HG02938 (cell line): ENCODE results near the gene SCUBE3.
A peak's percentile ranks its signal among the peaks of the same experiment; 100 is the strongest.

Source experiments
- ATAC-seq: cut with Tn5 transposase; IDR thresholded peaks from one replicate; pipeline ENCODE4 v1.9.1; 2021; ENCODE audit warnings: mild to moderate bottlenecking, moderate library complexity; ENCODE audit not compliant: unreplicated experiment

Gene SCUBE3

DNA sequence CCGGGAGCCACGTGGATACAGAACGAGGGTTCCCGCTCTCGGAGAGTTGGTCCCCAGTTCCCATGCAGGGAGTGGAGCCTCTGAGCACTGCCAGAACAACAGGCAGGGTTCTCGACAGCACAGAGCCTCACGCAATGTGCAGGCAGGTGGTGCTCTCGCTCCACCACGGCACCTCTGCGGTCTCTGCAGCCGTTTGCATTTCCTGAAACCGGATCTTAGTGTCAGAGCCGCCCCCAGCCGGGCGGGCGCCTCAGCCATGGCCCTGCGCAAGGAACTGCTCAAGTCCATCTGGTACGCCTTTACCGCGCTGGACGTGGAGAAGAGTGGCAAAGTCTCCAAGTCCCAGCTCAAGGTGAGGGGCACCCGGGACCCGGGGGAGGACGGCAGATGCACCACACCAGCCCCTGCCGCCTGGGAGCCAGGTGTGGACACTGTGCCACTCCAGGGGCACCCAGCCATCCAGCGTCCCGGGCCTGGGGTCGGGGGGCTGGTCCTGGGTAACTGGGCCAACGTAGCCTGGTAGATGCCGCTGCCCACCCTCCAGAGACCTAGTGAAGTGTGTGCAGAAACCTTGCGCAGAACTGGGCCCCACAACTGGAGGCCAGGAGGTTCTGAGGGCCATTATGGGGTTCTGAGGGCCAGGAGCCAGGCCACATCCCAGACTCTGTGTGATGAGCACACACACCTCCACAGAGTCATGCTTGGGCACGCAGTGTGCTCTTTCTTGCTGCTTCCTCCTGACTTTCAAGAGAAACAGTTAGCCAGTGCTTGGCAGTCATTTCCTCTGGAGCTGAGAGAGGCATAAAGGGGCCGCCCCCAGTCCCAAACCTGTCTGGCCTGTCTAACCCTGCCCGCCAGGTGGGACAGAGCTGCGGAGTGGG, 84.1 kb downstream of the SCUBE3 start, which contains the start of gene DEF6:
Gene DEF6 (plus strand): TSS at position 218 of the 881 bp plus-strand sequence. CDS start 39 bp downstream, at position 257.
- peak; percentile 74 for ATAC-seq

DNA sequence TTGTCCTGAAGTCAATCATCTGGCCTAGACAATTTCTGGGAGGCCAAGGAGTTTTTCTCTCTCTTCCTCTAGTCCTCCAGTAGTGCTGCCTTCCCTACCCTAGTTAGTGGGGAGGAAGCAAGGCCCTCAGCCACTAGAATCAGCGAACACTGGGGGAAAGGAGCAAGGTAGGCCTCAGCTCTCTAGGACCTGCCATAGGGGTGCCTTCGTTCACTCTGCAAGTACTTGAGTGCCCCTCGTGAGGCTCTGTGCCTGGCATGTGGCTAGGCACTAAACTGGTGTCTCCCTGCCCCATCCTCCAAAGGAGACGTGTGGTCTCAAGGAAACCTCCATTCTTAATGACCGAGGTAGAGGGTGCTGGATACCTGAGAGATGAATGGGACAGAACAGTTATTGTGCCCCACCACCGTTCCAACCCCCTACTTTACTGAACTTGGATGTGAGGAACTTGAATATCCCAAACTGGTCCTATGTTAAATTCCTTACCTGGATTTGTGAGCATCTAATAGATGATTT, 84.9 kb downstream of the SCUBE3 start:
- ATAC-seq, result no peak

DNA sequence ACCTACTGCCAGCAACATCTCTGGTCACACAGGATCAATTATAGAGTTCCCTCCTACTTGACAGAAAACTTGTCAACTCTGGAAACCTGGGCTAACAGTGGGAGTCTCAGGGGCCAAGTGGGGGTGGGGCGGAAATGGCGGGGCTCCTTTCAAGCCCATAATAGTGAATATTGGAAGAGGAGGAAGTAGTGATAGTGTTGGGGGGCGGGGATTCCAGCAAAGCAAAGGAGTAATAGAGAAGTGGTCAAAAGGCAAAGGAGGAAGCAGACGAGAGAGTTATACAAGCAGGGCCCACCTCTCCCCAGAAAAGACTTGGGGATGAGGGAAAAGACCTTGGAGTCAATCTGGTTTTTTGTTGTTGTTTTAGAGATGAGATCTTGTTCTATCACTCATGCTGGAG, 85.9 kb downstream of the SCUBE3 start:
- ATAC-seq, result no peak

DNA sequence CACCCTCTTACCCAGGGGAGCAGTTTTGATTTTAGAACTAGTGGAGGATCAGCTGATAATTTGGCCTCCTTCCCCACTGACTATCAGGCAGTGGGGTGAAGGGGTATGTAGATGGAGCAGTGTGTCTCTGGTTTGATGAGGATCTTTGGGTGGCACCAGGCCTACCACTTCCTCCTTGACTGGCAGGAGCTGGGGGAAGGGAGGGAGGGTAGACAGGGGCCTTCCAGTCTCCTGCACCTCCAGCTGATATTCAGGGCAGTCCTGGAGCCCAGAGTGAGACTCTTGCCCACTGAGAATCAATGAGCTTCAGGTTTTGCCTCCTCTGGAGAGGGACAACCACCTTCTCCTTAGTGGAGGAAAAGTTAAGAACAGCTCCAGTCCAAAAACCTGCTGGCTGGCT, 87.1 kb downstream of the SCUBE3 start:
- no peak for ATAC-seq
